ENCODE measurements around the gene BCR. TPM values are rescaled to one million over a fixed set of nuclear protein-coding genes. Genes with fewer than 3 reads are reported as not detected.
A peak's percentile ranks its signal among the peaks of the same experiment; 100 is the strongest.

Gene BCR
- total RNA-seq, 1 experiment from 2014 or later, result 14.6 TPM

GRCh38 chr22:23232094-23232905, 52.0 kb downstream of the BCR start:
- DNase-seq (ENCODE audit: low read depth, low spot score), result no peak
- in situ Hi-C loops (cut with HindIII; ENCODE audit: low pct_unique_long_range_greater_than_20kb, low sequenced_read_pairs), result no loop called here

- in situ Hi-C loops (cut with HindIII; ENCODE audit: low pct_unique_long_range_greater_than_20kb, low sequenced_read_pairs), result no loop called here
- no peak for DNase-seq (ENCODE audit: low read depth, low spot score)
Measured at GRCh38 chr22:23233084-23233531, 52.8 kb downstream of the BCR start.

GRCh38 chr22:23233752-23234408, 53.6 kb downstream of the BCR start:
- in situ Hi-C loops (cut with HindIII; ENCODE audit: low pct_unique_long_range_greater_than_20kb, low sequenced_read_pairs), result no loop called here
- DNase-seq (ENCODE audit: low read depth, low spot score), result no peak

GRCh38 chr22:23234409-23235161, 54.3 kb downstream of the BCR start:
- in situ Hi-C loops (cut with HindIII; ENCODE audit: low pct_unique_long_range_greater_than_20kb, low sequenced_read_pairs), result no loop called here
- no peak for DNase-seq (ENCODE audit: low read depth, low spot score)

- in situ Hi-C loops (cut with HindIII; ENCODE audit: low pct_unique_long_range_greater_than_20kb, low sequenced_read_pairs), result no loop called here
- no peak for DNase-seq (ENCODE audit: low read depth, low spot score)
Measured at GRCh38 chr22:23235425-23235824, 55.1 kb downstream of the BCR start.

GRCh38 chr22:23236026-23236425, 55.7 kb downstream of the BCR start:
- in situ Hi-C loops (cut with HindIII; ENCODE audit: low pct_unique_long_range_greater_than_20kb, low sequenced_read_pairs), result no loop called here
- DNase-seq (ENCODE audit: low read depth, low spot score), result no peak

GRCh38 chr22:23236440-23237184, 56.3 kb downstream of the BCR start:
- in situ Hi-C loops (cut with HindIII; ENCODE audit: low pct_unique_long_range_greater_than_20kb, low sequenced_read_pairs), result no loop called here

GRCh38 chr22:23237201-23237798, 57.0 kb downstream of the BCR start:
- no peak for DNase-seq (ENCODE audit: low read depth, low spot score)
- in situ Hi-C loops (cut with HindIII; ENCODE audit: low pct_unique_long_range_greater_than_20kb, low sequenced_read_pairs), result no loop called here

More at GRCh38 chr22:23236440-23237184, 56.3 kb downstream of the BCR start:
- DNase-seq (ENCODE audit: low read depth, low spot score), result no peak

GRCh38 chr22:23237841-23238240, 57.5 kb downstream of the BCR start:
- in situ Hi-C loops (cut with HindIII; ENCODE audit: low pct_unique_long_range_greater_than_20kb, low sequenced_read_pairs), result no loop called here
- DNase-seq (ENCODE audit: low read depth, low spot score), result no peak

- DNase-seq (ENCODE audit: low read depth, low spot score), result no peak
- in situ Hi-C loops (cut with HindIII; ENCODE audit: low pct_unique_long_range_greater_than_20kb, low sequenced_read_pairs), result no loop called here
Measured at GRCh38 chr22:23238707-23239106, 58.4 kb downstream of the BCR start.

GRCh38 chr22:23239429-23239828, 59.1 kb downstream of the BCR start:
- DNase-seq (ENCODE audit: low read depth, low spot score), result no peak
- in situ Hi-C loops (cut with HindIII; ENCODE audit: low pct_unique_long_range_greater_than_20kb, low sequenced_read_pairs), result no loop called here

GRCh38 chr22:23240639-23241389, 60.5 kb downstream of the BCR start:
- peak; percentile 32 for DNase-seq (ENCODE audit: low read depth, low spot score)
- in situ Hi-C loops (cut with HindIII; ENCODE audit: low pct_unique_long_range_greater_than_20kb, low sequenced_read_pairs), result no loop called here

GRCh38 chr22:23241562-23242472, 61.5 kb downstream of the BCR start:
- DNase-seq (ENCODE audit: low read depth, low spot score), result no peak
- in situ Hi-C loops (cut with HindIII; ENCODE audit: low pct_unique_long_range_greater_than_20kb, low sequenced_read_pairs), result no loop called here

- in situ Hi-C loops (cut with HindIII; ENCODE audit: low pct_unique_long_range_greater_than_20kb, low sequenced_read_pairs), result no loop called here
- no peak for DNase-seq (ENCODE audit: low read depth, low spot score)
Measured at GRCh38 chr22:23242473-23243001, 62.2 kb downstream of the BCR start.

- DNase-seq (ENCODE audit: low read depth, low spot score), result no peak
- in situ Hi-C loops (cut with HindIII; ENCODE audit: low pct_unique_long_range_greater_than_20kb, low sequenced_read_pairs), result no loop called here
Measured at GRCh38 chr22:23243006-23243573, 62.8 kb downstream of the BCR start.
